T-helper 1 cell (primary cell): ENCODE results near the gene UNC79.
"Not testable (repeated sequence)": the region's sequence is repeated elsewhere in the genome, so short reads cannot be mapped to it uniquely, and the experiment has no call there.

Source experiments
- DNase-seq, 5 donors: peaks; one replicate each; pipeline ENCODE4 v3.0.0-alpha.2; 2012 to 2020

The UNC79 gene

DNA sequence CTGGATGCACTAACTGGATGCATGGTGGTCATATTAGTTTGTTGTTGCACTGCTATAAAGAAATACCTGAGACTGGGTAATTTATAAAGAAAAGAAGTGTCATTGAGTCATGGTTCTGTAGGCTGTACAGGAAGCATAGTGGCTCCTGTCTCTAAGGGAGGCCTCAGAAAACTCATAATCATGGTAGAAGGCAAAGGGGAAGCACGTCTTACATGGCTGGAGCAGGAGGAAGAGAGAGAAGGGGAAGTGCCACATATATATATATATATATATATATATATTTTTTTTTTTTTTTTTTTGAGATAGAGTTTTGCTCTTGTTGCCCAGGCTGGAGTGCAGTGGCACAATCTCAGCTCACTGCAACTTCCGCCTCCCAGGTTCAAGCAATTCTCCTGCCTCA is 62.9 kb downstream of the UNC79 start:
- DNase-seq, result not testable (repeated sequence)

DNA sequence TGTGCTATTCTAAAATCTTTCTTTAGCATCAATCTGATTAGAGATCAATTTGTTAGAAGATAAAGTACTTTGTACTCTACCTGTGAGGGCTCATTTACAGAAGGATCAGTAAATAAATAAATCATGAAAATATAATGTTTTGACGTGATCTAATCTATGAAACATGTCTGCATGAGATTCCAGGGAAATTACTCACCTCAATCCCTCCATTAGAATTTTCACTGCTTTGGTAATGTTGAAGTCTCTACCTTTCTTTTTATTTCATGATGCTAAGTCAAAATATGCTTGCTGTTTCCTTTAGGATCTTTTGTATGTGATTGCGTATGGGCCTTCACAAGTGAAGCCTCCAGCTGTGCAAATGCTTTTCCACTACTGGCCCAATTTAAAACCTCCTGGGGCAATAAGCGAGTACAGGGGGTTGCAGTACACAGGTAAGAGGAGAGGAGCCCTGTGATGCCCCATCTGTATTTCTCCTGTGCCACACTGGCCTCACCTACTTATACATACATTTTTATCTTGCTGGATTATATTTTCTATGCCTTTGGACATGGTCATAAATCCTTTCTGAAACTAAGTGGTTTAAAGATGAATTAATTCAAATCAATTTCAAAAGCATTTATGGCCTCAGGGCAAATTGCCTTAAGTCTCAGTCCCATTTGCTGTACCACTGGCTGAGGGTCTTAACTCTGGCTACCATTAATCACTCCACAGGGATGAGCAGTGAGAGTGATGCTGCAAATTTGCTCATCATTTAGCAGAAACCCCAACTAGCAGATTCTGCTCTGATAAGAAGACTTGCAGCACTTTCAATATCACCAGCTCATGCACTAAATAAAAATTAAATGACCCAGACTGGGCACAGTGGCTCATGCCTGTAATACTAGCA is 66.4 kb downstream of the UNC79 start:
- DNase-seq, result no peak

DNA sequence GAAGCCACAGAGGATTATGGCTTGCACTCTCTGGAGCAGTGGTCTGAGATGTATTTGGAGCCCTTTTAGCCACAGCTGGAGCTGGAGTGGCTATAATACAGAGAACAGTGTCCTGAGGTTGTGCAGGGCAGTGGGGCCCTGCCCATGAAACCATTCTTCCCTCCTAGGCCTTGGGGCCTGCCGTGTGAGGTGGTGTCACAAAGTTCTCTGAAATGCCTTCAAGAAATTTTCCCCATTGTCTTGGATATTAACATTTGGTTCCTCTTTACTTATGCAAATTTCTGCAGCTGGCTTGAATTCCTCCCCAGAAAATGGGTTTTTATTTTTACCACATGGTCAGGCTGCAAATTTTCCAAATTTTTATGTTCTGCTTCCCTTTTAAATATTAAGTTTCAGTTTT is 79.3 kb downstream of the UNC79 start:
- DNase-seq, result no peak

DNA sequence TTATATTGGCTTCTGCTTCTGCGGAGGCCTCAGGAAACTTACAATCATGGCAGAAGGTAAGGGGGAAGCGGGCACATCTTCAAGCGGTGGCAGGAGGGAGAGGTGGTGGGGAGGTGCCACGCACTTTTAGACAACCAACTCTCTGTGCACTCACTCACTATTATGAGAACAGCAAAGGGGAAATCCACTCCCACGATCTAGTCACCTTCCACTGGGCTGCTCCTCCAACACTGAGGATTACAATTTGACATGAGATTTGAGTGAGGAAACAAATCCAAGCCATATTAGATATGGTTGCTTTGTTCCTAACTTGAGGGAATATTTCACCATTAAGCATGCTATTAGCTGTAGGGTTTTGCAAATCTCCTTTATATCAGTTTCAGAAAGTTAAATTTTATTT is 80.3 kb downstream of the UNC79 start:
- DNase-seq, result no peak

DNA sequence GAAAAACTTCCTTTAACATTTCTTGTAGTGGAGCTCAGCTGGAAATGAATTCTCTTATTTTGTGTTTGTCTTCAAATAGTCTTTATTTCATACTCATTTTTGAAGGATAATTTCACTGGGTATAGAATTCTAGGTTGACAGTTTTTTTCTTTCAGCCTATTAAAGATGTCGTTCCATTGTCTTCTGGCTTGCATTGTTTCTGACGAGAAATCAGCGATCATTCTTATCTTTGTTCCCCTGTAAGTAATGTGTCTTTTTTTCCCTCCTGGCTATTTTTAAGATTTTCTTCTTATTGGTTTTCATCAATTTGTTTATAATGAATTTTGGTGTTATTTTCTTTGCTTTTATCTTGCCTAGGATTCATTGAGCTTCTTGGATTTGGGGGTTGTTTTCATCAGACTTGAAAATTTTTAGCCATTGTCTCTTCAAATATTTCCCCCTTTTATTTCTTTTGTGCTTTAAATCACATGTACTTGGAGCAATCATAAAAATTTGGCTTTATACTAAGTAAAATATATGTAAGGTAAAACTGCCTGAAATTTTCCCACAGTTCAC is 89.4 kb downstream of the UNC79 start:
- no peak for DNase-seq

DNA sequence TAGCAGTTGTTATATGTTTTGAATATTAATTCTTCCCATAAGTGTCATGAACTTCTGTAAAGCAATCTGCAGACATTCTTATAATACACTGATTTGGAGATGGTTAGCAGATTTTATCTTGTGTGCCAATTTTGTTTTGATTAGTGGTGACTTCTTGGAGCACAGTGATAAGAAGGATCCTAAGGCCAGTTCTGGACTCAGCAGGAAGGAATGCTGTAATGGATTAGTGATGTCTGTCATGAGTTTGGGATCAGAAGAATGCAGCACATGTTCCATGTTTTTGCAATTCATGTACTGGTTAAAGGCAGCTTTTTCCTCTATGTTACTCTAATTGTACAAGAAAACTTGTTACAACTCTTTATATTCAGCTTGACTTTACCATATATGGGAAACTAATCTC is 91.5 kb downstream of the UNC79 start:
- DNase-seq, result no peak

DNA sequence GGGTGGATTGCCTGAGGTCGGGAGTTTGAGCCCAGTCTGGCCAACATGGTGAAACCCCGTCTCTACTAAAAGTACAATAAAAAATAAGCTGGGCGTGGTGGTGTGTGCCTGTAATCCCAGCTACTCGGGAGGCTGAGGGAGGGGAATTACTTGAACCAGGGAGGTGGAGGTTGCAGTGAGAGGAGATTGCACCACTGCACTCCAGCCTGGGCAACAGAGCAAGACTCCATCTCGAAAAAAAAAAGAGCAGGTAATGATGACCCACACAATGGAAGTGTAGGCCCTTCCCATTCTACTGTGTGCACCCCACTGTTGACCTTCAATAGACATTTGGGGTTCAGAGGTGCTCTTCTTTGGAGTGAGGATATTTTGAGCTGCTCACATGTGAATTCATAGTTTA is 94.5 kb downstream of the UNC79 start:
- DNase-seq, result not testable (repeated sequence)

DNA sequence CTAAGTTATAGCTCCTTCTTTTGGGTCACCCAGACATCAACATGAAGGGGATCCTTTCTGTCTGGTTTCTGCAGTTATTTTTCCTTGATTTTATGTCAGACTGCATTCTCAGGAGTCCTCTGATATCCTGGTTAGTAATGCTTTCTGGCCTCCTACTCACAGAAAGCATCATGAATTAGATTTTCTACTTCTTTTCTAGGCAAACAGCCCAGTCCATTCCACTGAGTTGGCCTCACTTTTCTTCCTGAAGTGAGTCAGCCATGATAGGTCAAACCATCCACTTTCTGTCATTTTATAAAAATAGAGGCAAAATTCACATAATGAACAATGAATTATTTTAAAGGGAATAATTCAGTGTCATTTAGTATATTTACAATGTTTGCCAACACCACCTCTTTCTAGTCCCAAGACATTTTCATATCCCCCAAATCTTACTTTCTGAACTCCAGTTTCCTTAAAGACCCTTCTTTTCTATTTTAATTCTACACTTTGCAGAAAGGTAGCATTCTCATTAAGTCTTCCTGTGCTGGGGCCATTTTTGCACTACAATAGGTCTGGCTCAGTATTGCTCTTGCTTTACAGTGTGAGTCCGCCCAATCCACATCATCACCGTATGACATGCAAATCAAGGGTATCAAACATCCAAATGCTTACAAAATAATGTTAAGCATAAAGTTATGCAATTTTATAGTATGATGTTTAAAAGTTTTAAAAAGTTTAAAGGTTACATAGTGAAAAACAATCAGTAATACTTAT is 95.1 kb downstream of the UNC79 start:
- DNase-seq, result no peak

DNA sequence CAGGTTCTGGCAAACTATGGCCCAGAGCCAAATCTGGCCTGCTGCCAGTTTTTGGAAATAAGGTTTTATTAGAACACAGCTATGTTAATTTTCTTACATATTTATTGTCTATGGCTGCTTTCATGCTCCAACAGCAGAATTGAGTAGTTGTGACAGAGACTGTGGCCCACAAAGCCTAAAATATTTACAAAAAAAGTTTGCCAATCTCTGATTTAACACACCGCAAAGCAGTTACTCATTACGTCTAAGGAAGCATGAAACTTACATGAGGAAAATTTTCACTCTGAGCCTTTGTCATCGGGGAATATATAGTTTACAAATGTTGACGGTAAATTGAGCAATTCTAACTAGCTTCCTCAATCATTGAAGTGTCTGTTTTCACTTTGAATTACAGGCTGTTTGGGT is 96.5 kb downstream of the UNC79 start:
- no peak for DNase-seq

DNA sequence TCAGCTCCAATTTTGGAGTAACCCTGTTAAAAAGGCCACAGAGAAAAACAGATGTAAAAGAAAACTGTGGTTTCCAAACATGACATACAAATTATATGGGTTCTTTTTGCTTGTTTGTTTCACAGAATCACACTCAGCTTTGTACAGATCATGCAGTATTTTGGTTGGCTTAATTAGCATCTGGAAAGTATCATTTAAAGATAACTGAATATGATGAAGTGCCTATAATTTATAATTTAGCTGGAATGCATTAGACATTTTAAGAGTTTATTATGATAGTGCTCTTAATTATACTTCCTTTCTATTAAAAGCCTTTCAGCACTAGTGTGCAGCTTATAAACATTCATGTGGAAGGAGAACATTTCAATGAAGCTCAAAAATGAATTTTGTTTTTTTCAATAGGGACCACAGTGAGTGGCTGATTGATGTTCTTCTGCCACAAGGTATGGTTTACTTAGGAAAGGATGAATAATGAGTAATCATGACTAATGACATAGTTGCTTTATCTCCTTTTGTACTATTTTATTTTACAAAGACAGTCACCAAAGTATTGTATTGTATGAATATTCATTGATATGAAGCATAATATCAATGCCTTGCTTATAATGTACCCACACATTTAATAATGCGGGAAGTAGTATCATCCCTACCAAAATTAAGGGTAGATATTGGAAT is 98.3 kb downstream of the UNC79 start:
- no peak for DNase-seq

DNA sequence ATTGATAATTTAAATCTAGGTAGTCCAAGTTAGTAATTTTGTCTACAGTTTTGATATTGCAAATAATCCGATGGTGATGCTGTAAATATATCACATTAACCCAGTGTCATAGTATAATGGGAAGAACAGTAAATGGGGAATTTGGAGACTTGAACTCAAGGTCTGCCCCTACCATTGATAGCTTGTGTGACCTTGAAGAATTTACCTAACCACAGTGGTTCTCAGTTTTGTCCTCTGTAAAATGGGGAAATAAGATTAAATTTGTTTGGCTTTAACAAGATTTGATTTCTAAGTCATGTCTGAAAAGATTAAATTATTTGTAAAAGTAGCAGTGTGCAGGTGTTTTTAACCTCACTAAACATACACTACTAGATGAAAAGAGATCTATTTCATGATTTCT is 100.9 kb downstream of the UNC79 start:
- no peak for DNase-seq

DNA sequence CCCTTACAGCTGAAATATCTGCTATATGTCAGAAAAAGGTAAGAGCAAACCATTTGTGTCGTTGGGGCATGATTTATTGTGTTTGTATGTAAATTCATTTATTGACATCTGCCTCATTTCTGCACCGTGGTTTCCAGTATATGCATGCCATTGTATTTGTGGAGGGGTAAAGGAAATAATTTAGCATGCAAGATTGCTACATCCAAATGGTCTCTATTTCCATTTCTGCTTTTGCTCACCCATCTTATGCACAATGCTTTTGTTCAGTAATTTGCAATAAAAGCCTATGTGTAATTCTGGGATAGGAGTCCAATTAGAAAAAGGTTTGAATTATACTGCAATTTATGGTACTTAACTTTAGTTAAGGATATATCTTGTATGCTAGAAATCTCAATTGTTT is 101.8 kb downstream of the UNC79 start:
- no peak for DNase-seq

DNA sequence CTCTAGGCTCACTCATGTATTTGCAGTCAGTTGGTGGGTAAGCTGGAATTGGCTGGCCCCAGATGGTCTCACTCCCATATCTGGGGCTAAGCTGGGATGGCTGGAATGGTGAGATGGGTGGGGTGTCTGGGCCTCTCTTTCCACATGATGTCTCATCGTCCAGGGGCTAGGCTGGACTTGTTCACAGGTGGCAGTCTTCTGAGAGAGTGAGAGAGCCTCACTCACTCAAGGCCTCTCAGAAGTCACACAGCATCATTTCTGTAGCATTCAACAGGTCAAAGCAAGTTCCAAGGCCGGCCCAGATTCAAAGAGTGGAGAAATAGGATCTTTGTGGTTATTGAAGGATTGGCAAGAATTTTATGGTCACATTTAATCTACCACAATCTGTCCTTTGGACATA is 102.7 kb downstream of the UNC79 start:
- no peak for DNase-seq

DNA sequence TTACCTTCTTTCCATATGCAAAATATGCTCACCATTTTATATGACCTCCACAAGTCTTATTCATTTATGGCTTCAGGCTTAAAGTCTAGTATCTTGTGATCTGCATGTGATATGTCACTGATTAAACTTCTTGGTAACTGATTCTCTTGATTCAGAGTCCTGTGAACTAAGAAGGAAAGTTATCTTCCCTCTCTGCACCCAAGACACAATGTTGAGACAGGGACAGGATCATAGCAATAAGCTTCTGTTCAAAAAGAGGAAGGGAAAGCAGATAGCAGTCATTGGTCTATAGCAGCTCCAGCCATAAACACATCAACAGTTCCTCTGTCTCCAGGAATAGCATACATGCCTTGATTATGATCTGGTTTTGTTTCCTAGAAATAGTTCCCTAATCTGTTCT is 103.1 kb downstream of the UNC79 start:
- no peak for DNase-seq

DNA sequence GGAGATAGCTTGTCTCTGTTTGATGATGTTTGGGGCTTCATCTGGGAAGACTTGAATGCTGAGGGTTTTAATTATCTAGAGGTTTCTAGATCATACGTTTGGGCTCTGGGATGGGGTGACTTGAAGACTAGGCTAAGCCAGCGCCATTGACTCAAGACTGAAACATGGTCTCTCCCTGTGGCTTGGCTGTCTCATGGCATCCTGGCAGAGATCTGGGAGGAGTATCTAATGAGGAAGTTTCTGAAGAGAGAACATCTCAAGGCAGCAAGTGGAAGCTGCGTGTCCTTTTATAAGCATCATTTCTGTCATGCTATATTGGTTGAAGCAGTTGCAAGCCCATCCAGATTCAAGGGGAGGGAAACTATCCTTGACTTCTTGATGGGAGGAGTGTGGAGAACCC is 104.8 kb downstream of the UNC79 start:
- DNase-seq, result no peak

DNA sequence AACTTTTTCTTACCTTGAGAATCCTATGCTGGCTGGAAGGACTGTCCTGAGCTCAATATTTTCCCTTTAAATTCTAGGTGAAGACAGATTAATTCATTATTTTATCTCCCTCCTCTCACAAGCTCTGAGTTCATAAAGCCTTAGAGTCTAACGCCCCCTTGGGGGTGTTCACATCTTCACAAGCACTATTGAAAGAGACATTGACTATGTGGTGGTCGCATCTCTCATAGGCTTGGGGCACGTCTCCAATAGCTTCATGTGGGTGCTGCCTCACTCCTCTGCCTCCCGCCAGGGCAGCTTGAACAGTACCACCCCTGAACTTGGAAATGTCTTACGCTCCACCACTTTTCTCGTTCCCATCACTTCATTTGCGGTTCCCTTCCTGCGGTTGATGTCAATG is 106.2 kb downstream of the UNC79 start:
- DNase-seq, result no peak

DNA sequence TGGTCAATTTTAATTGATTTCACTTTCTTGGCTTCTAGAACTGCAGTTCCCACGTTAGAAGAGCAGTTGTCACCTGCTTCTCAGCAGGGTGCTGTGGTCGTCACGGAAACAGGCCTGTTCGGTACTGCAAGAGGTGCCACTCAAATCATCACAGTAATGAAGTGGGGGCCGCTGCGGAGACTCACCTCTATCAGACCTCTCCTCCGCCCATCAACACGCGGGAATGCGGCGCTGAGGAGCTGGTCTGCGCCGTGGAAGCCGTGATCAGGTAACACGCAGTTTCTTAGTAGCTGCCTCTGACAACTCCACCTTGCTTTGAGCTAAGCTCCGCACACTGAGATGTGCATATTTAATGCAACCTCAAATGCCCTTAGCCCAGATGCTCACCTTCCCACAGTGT is 107.2 kb downstream of the UNC79 start:
- no peak for DNase-seq

DNA sequence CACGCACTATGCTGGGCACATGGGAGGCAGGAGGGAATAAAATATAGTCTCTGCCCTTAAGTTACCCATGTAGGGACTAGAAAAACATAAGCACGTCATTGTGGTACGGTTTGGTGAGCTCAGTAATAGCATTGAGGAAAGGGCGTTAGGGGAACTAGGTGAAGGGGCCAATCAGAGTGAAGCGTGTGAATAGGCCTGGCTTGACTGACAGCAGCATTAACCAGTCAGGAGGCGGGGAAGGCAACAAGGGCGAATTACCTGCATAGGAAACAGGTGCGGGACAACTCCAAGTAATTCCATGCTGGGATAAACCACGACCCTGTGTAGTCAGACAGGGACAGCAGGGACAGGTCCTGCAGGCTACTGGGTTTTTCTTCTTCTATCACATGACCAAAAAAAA is 107.7 kb downstream of the UNC79 start:
- no peak for DNase-seq

DNA sequence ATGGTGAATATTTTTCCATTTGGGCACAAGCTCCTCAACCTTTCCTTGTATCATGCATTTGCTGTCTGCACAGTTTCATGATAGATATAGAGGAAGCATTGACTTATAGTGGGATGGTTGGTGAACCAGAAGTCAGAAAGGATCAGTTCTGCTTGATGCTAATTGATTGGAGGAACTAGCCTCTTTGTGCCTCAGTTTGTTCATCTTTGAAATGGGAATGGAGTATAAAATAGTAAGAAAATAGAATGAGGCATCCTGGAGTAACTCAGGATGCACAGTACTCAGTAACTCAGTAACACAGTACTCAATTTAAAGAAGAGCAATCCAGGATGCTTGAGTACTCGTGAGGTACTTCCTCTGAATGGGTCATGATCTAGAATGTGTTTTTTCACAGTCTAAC is 109.5 kb downstream of the UNC79 start:
- DNase-seq, result no peak

DNA sequence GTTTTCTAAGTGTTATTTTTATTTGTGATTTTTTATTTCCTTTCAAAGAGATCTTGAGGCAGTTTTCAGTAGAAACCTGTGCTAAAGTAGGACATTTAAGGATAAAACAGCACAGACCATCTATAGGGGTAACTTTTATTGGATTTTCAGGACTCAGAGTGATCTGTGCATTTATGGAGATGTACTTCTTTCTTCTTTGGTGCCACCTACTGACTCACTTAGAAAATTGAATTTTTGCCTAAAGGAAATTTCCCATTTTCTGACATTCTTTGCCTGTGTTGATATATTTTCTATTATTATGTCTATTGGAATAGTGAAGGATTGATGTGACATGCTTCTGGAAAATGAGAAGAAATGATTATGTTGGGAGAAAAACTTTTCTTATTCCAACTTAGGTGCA is 113.0 kb downstream of the UNC79 start:
- no peak for DNase-seq

DNA sequence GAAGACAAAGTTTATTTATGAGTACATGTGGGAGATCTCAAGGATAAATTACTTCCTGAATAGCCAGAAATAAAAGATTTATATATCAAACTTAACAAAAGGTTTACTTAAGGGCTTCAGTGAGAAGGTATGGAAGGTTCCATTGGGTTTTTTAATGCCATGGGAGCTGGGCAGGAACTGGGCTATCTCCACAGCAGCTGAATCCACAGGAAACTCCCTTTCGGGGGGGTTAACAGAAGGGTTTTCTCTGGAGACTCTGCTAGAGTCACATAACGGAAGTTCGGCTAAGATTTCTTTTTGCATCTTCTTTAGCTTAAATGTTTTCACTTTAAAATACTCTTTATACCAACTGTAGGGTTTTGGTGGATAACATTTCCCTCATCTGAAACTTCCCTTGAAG is 113.5 kb downstream of the UNC79 start:
- DNase-seq, result no peak

DNA sequence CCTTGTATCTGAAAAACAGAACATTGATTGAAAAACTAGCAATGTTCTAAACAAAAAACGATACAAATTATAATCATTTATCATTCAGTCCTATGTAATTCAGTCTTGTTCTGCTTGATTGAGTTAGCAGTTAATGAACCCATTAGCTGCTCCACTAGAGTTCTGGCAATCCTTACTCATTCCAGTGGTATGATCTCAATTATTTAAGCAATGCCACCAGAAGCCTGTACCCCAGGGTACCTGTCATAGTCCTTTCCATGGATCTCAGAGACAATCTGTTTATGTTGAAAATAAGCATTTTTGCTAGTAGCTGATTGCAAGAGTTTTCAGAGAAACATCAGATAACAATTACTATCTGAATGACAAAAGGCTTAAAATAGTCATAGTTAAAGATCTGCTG is 115.9 kb downstream of the UNC79 start:
- no peak for DNase-seq

DNA sequence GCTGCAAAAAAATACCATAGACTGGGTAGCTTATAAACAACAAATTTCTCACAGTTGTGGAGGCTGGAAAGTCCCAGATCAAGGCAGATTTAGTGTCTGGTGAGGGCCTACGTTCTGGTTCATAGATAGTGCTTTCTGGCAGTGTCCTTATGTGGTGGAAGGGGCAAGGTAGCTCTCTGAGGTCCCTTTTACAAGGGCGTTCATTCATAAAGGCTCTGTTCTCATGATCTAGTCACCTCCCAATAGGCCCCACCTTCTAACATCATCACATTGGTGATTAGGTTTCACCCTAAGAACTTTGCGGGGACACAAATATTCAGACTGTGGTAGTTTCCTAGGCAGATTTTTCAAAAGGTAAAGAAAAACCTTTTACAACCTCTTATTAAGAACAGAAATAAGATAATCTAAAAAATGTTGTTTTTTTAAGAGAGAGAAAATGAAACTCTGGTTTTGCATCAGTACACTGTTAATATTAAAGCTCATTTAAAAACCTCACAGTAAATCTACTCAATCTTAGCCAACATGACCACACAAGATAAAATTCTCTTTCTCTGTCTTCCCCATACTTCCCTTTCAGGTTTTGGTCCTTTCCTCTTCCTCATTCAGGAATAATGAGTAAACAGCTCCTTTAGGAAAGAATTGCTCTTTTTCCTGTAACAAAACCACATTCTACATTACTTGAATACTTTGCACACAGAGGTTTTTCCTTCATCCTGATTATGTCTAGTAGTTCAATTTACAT is 117.5 kb downstream of the UNC79 start:
- DNase-seq, result no peak
